HUES48 (cell line): ENCODE results near the gene SPTY2D1.
"Not testable (repeated sequence)": the region's sequence is repeated elsewhere in the genome, so short reads cannot be mapped to it uniquely, and the experiment has no call there.

Experiments used
- H3K27ac ChIP-seq: one replicate; pipeline ENCODE4 v1.7.0; 2013; ENCODE audit warnings: low read depth, low read length, inconsistent platforms
- H3K27me3 ChIP-seq: 2 replicates; pipeline ENCODE4 v1.6.1; 2013; ENCODE audit warnings: mild to moderate bottlenecking, low read length; ENCODE audit not compliant: control insufficient read depth, insufficient read depth
- H3K36me3 ChIP-seq: 2 replicates; pipeline ENCODE4 v1.6.1; 2013; ENCODE audit warnings: low read length; ENCODE audit not compliant: control insufficient read depth, insufficient read depth
- H3K4me1 ChIP-seq: 2 replicates; pipeline ENCODE4 v1.6.1; 2013; ENCODE audit warnings: mild to moderate bottlenecking, low read length; ENCODE audit not compliant: control insufficient read depth, insufficient read depth
- H3K4me3 ChIP-seq: 2 replicates; pipeline ENCODE4 v1.5.1; 2013; ENCODE audit warnings: mild to moderate bottlenecking, low read depth, low read length
- H3K9ac ChIP-seq: 2 replicates; pipeline ENCODE4 v1.6.1; 2013; ENCODE audit warnings: mild to moderate bottlenecking, low read depth, low read length, moderate library complexity
- H3K9me3 ChIP-seq: 2 replicates; pipeline ENCODE4 v1.6.1; 2013; ENCODE audit warnings: low read length; ENCODE audit not compliant: control insufficient read depth, insufficient read depth

Gene SPTY2D1

GRCh38 chr11:18657673-18658072 lies 23.5 kb upstream of the SPTY2D1 start:
- Histone ChIP-seq H3K36me3 (no peaks in the 10 kb centered on the region), H3K27ac (no peak overlapping the region), H3K27me3 (no peaks in the 10 kb centered on the region), H3K9me3 (peaks cover 6% of the 10 kb centered on the region), H3K4me3 (no peak overlapping the region), H3K4me1 (no peaks in the 10 kb centered on the region), H3K9ac (no peak overlapping the region)

- H3K4me1 ChIP-seq: no peaks in the 10 kb centered on the region
- H3K4me3 ChIP-seq: no peak overlapping the region
- no peaks in the 10 kb centered on the region for H3K9me3 ChIP-seq
- no peaks in the 10 kb centered on the region for H3K36me3 ChIP-seq
- H3K27me3 ChIP-seq: no peaks in the 10 kb centered on the region
- H3K27ac ChIP-seq: no peak overlapping the region
- no peak overlapping the region for H3K9ac ChIP-seq
Measured at GRCh38 chr11:18650859-18651557, 16.9 kb upstream of the SPTY2D1 start.

GRCh38 chr11:18650353-18650752 lies 16.2 kb upstream of the SPTY2D1 start:
- no peak overlapping the region for H3K9ac ChIP-seq
- no peak overlapping the region for H3K27ac ChIP-seq
- no peak overlapping the region for H3K4me3 ChIP-seq

GRCh38 chr11:18643034-18643433 lies 8.9 kb upstream of the SPTY2D1 start:
- H3K9ac ChIP-seq: not testable (repeated sequence)

More at GRCh38 chr11:18650353-18650752, 16.2 kb upstream of the SPTY2D1 start:
- no peaks in the 10 kb centered on the region for H3K9me3 ChIP-seq
- no peaks in the 10 kb centered on the region for H3K4me1 ChIP-seq
- no peaks in the 10 kb centered on the region for H3K27me3 ChIP-seq
- H3K36me3 ChIP-seq: no peaks in the 10 kb centered on the region

GRCh38 chr11:18641677-18642076 lies 7.5 kb upstream of the SPTY2D1 start:
- Histone ChIP-seq H3K27ac (no peak overlapping the region), H3K27me3 (no peaks in the 10 kb centered on the region), H3K9me3 (no peaks in the 10 kb centered on the region), H3K4me1 (no peaks in the 10 kb centered on the region), H3K9ac (no peak overlapping the region), H3K36me3 (no peaks in the 10 kb centered on the region), H3K4me3 (no peak overlapping the region)

More at GRCh38 chr11:18643034-18643433, 8.9 kb upstream of the SPTY2D1 start:
- H3K36me3 ChIP-seq, H3K4me1 ChIP-seq, H3K27ac ChIP-seq, H3K27me3 ChIP-seq, H3K4me3 ChIP-seq, H3K9me3 ChIP-seq: not testable (repeated sequence)

GRCh38 chr11:18633256-18634139 lies 644 bp downstream of the SPTY2D1 start:
- H3K27ac ChIP-seq: peak overlapping the region; percentile 55
- H3K27me3 ChIP-seq: no peaks in the 10 kb centered on the region
- peak overlapping the region; percentile 72 for H3K9ac ChIP-seq
- H3K4me1 ChIP-seq: peaks cover 4% of the 10 kb centered on the region
- H3K36me3 ChIP-seq: no peaks in the 10 kb centered on the region
- no peaks in the 10 kb centered on the region for H3K9me3 ChIP-seq
- H3K4me3 ChIP-seq: peak overlapping the region; percentile 96

- Histone ChIP-seq H3K27ac (no peak overlapping the region), H3K9ac (peak overlapping the region; percentile 72; the same call in 1 of the 2 replicates)
Measured at GRCh38 chr11:18632841-18633240, 1.3 kb downstream of the SPTY2D1 start.

GRCh38 chr11:18624161-18624560 lies 10.0 kb downstream of the SPTY2D1 start:
- Histone ChIP-seq H3K27me3 (no peaks in the 10 kb centered on the region), H3K4me1 (no peaks in the 10 kb centered on the region), H3K27ac (no peak overlapping the region), H3K9me3 (no peaks in the 10 kb centered on the region), H3K36me3 (no peaks in the 10 kb centered on the region), H3K4me3 (no peak overlapping the region), H3K9ac (no peak overlapping the region)

More at GRCh38 chr11:18632841-18633240, 1.3 kb downstream of the SPTY2D1 start:
- Histone ChIP-seq H3K36me3 (no peaks in the 10 kb centered on the region), H3K27me3 (no peaks in the 10 kb centered on the region), H3K9me3 (no peaks in the 10 kb centered on the region), H3K4me3 (peak overlapping the region; percentile 96), H3K4me1 (peaks cover 4% of the 10 kb centered on the region)

GRCh38 chr11:18623707-18624106 lies 10.4 kb downstream of the SPTY2D1 start:
- Histone ChIP-seq H3K4me1 (no peaks in the 10 kb centered on the region), H3K9ac (no peak overlapping the region), H3K27me3 (no peaks in the 10 kb centered on the region), H3K9me3 (no peaks in the 10 kb centered on the region), H3K27ac (no peak overlapping the region), H3K4me3 (no peak overlapping the region), H3K36me3 (no peaks in the 10 kb centered on the region)

GRCh38 chr11:18618342-18619025 lies 15.7 kb downstream of the SPTY2D1 start:
- Histone ChIP-seq H3K9me3 (no peaks in the 10 kb centered on the region), H3K4me3 (no peak overlapping the region), H3K9ac (no peak overlapping the region), H3K27ac (no peak overlapping the region), H3K36me3 (peaks cover 33% of the 10 kb centered on the region), H3K27me3 (no peaks in the 10 kb centered on the region), H3K4me1 (no peaks in the 10 kb centered on the region)
